HG03457 (cell line): ENCODE results near the gene IGSF21.
"Not testable (repeated sequence)": the region's sequence is repeated elsewhere in the genome, so short reads cannot be mapped to it uniquely, and the experiment has no call there.

Experiments
- ATAC-seq: cut with Tn5 transposase; IDR thresholded peaks from one replicate; pipeline ENCODE4 v1.9.1; 2021; ENCODE audit warnings: moderate number of reproducible peaks; ENCODE audit not compliant: unreplicated experiment

IGSF21 gene

DNA sequence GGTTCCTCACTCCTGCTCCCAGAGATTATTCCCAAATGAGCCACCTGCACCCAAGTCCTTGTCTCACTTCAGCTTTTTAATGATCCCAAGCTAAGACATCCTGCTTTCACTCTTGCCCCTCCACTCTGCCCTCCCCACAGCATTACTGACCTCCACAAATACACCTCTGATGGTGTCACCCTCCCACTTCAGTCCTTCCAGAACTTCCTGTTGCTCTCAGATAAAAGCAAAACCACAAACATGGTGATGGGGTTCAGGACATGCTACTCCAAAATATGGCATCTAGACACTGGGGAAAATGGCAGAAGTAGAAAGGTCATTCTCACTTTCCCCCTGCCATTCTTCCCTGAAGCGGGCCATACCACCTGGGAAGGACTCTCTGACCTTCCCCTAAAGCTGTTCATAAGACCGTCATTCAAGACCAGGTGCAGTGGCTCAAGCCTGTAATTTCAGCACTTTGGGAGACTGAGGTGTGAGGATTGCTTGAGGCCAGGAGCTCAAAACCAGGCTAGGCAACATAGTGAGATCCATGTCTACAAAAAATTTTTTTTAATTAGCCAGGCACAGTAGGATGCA lies 307.4 kb downstream of the IGSF21 start:
- ATAC-seq: no peak

DNA sequence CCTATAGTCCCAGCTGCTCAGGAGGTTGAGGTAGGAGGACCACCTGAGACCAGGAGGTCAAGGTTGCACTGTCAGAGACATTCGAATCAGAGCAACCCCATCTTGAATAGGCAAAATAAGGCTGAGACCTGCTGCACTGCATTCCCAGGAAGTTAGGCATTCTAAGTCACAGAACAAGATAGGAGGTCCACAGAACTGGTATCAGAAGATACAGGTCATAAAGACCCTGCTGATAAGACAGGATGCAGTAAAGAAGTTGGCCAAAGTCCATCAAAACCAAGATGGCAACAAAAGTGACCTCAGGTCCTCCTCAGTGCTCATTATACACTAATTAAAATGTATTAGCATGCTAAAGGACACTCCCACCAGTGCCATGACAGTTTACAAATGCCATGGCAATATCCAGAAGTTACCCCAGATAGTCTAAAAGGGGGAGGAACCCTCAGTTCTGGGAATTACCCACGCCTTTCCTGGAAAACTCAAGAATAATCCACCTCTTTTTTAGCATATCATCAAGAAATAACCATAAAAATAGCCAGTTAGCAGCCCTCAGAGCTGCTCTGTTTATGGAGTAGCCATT lies 307.9 kb downstream of the IGSF21 start:
- no peak for ATAC-seq

DNA sequence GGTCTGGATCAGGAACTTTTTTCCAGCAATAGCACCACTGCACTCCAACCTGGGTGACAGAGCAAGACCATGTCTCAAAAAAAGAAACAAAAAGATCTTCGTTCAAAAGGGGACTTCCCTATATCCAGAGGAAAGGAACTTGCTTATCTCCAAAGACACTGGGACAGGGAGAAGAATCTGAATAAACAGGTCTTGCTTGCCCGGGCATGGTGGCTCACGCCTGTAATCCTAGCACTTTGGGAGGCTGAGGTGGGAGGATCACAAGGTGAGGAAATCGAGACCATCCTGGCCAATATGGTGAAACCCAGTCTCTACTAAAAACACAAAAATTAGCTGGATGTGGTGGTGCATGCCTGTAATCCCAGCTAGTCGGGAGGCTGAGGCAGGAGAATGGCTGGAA lies 308.5 kb downstream of the IGSF21 start:
- ATAC-seq: not testable (repeated sequence)

DNA sequence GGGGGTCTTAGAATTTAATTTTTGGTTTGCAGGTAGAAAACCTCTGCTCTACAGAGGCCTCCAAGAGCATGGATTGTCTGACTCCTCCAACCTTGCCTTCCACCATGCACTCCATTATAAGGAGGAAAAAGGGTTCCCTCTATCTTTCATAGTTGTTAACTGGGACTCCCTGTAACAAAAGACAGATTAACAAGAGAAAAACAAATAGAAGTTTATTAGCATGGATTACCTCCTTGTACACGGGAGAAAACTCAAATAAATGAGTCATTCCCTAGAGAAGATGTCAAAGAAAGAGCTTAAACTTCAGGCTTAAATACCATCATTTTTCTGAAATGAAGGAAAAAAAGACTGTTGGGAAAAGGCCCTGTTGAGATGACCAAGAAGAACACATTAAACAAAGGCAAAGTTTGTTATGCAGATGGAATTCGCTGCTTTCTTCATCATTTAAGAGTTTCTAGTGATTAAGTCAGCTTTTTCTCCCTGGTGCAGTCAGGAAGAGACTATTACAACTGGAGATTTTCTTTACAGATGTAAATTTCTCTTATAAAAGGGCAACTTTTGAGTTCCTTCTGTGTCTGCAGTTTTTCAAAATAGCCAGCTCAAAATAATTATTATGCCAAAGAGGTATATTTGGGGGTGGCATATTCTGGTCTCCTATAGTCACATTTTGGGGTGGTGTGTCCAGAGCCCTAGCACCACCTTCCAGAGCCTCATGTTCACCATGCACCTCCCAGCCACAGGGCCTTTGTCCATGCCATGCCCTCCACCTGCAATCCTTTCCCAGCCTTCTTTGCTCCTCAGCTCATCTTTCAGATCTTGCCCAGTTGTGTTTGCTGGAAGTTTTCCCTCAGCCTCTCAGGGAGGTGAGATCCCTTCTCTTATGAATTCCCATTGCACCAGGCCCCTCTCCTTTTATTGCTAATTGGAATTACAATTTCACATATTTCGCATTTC lies 310.0 kb downstream of the IGSF21 start:
- no peak for ATAC-seq

DNA sequence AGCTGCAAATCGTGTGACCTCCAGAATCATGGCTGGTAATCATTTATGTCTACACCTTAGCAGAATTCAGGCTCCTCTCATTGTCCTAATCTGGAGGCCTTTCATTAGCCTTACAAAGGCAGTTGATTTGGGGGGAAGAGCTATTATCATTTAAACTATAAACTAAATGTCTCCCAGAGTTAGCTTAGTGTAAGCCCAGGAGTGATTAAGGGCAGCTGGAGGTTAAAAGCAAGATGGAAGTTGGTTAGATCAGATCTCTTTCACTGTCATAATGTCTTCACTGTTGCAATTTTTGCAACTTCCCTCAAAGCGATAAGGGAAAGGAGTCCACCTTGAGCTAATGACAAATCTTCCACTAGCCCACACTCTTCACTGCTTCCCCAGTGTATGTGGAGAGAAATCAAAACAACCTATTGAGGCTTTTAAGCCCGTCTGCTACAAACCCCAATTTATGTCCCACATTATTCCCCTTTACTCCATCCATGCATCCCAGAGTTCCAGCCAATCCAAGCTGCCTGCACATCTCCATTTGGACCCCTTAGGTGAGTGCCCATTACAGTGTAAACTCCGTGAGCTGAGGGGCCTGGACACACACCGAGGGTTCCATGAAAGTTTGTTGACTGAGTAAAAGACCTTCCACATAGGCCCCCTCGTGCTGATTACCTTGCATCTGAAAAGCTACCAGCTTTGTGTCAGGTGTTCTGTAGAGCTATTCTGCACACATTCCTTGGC lies 311.7 kb downstream of the IGSF21 start:
- ATAC-seq: no peak

DNA sequence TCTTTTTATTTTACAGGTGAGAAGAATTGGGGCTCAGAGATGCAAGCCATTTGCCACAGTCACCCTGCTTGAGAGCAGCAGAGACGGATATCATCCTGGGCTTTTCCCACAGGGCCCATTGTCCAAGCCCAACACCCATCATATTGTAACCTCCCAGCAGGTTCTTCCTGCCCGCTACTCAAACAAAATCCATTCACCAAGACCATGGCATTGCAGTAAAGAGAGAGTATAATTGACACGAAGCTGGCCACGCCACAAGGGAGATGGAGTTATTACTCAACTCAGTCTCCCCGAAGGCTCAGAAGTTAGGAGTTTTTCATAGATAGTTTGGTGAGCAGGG lies 312.2 kb downstream of the IGSF21 start:
- ATAC-seq: no peak

DNA sequence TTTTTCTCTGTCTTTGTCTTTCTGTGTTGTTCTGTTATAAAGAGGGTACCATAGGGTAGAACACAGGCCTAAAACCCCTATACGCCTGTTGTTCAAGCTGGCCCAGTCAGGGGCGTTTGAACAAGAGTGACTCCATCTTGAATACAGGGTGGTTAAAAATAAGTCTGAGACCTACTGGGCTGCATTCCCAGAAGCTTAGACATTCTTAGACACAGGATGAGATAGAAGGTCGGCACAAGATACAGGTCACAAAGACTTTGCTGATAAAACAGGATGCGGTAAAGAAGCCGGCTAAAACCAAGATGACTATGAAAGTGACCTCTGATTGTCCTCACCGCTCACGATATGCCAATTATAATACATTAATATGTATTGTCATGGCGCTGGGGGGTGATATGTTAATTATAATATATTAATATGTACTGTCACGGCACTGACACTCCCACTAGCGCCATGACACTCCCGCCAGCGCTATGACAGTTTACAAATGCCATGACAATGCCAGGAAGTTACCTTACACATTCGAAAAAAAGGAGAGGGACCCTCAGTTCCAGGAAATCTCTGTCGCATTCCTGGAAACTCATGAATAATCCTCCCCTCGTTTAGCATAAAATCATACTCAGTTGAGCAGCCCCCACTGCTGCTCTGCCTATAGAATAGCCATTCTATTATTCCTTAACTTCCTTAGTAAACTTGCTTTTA lies 314.6 kb downstream of the IGSF21 start:
- no peak for ATAC-seq

DNA sequence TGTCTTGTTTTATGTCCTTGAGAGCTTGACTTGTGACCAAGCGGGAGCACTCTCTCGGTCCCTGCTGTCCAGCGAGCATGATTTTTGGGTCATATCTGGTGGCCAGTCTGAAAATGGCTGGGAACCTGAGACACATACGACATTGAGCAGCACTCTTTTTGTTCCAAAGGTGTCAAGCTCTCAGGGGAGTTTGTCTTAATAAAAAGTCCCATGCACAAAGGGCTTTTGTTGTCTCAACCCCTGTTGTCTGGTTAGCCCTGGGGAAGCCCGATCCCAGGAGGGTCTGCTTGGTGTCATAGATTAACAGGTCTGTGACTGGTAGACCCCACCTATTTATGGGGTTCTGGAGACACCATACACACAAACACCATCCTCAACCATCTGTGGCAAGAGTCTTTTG lies 315.4 kb downstream of the IGSF21 start:
- no peak for ATAC-seq

DNA sequence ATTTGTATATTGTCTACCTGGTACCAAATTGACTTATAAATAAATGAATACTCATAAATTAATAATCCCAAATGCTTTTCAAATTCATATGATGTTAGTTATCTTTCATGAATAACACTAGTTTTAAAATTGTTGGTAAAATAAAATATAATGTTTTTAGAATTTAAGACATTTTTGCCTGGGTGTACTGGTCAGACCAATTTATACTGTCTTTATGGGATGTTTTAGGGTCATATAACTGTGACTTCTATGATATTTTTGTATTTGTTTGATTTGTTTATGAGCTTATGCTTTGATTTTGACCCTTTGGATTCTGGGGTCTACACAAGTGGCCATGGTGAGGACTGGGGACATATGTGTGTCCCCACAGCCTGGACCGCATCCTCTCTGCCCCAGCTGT lies 319.0 kb downstream of the IGSF21 start:
- ATAC-seq: no peak
